Mucosa of gallbladder (tissue), 1 donor: Measurements from ENCODE around the gene IL1R2. TPM values are rescaled to one million over a fixed set of nuclear protein-coding genes. Genes with fewer than 3 reads are reported as not detected.

Experiments used
- DNase-seq: peaks from one replicate; pipeline ENCODE4 v3.0.0-alpha.2; 2020; ENCODE audit warnings: low spot score
- total RNA-seq: library from RNA; stranded (reverse); gene quantifications from one replicate; pipeline ENCODE4 v1.2.1, GENCODE V29; 2021
- donor health status: DM: no; HTN: no; CAD: no.

IL1R2 gene
- total RNA-seq, 1 donor from 2014 or later, result 2.3 TPM

DNA sequence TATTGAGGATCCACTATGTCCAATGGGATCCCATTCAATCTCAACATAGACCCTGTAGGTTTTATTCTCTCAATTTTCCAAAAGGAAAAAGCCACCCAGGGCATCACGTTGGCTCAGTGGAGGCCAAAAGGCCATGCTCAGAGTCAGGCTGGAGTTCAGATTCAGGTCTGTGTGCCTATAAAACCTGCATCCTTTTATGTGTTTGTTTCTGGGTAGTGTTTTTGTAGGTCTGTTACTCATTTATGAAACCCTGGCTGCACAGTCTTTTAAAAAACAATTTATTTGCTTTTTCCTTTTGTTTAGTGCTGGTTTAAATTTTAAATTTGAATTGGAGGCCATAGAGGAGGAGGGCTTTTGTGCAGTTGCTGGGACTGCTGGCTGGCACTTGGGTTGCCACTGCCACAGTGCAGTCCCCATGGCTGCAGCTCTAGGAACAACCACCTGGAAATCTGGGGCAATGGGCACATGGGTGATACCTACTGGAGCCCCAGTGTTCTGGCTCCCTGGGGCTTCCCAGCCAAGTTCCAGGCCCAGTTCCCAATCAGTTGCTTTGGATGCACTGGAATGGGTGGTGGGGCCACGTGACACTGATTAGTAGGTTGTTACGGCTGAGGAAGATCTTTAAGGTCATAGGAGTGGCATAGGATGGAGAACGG lies 31.3 kb downstream of the IL1R2 start:
- no peak for DNase-seq

- no peak for DNase-seq
Measured at GRCh38 chr2:102024410-102024809, 32.6 kb downstream of the IL1R2 start.

DNA sequence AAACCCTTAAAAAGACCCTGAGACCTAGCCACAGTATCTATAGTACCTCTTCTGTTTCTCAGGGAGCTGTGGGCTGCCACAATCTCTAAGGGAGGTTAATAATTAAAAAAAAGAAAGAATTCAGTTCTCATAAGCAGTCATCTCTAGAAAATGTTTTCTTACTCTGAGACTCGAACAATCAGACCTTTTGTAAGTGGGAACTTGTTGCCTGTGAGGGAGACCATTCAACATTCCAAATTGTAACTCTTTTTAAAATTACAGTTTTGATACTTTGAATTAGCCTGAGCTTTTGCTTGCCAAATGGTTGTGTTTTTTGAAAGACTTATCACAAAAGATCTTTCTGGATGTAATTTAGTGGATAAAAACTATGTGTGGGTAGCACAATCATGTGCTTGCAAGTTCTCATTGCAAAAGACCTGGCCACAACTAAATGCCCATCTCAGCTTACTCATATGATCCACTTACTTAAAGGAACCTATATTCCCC lies 33.3 kb downstream of the IL1R2 start:
- no peak for DNase-seq

GRCh38 chr2:102025583-102026267 lies 34.0 kb downstream of the IL1R2 start:
- DNase-seq, result no peak

DNA sequence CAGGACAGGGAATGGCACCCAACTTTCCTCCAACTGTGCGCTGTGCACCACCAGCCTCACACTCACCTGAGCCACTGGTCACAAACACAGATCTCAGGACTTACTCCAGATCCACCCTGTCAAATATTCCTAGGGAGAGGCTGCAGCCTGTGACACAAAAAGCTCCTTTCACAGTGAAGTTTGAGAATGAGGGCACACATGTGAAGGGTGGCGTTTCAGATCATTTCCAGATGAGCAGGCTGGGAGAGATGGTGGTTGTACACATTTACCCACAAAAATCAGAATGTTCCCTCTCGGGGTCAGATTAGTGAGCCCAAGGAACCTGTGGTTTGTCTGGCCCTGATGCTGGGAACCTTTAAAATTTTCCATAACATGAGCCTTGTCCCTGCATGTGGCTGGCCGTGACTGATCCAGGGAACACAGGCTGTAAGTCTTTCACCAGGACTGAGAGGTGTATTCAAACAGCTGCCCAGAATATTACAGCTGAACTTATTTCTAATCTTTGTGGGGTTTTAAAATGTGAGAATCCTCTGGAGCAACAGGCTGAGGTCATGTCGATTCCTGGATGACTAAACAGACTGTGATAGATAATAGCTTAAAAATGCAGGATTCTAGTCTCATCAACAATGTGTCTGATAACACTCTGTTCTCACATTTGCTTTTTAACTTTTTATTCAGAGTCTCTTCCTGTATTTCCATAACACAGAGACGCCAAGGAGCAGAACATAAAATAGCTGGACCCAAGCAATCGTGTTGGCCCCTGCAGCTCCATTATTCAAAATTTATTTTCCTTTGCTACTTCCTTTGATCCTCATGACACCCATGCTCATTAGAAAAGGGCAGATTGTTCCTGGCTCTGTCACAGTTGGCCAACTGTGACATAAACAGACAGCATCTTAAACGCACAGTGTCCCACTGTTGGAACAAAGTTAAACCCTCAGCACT lies 35.5 kb downstream of the IL1R2 start:
- DNase-seq, result no peak

DNA sequence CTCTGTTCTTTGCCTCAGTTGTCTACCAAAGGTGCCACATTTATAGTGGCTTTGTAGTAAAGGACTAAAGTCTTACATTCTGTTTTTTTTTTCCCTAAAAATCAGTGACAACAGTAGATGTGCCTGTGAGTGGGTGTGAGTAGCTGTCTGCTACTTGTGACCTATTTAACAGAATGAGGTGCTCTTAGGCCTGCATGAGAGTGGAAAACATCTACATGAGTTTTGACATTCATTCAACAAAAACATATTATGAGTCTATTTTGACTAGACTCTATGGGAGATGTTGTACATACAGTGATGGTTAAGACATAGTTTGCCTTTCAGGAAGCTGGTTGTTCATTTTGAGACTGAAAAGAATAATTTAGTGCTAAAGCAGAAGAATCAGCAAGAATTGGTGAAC lies 36.7 kb downstream of the IL1R2 start:
- no peak for DNase-seq

GRCh38 chr2:102029405-102029804 lies 37.6 kb downstream of the IL1R2 start:
- DNase-seq, result no peak

DNA sequence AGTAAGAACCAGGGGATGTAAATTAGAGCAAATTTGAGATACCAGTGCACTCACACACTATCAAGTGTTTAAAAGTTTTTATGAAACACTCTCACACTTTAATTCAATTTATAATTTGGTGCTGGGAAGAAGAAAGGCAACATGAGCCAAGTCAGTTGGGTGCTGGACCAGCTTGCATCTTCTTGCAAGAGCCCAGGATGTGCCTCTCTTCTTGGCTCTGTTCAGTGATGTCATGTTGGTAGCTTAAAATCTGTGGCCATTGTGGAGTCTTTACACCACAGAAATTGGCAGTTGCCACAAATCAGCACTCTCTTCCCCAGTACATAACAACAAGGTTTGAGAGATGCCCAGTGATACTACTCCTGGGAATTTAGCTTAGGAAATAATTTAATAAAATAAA lies 38.2 kb downstream of the IL1R2 start:
- DNase-seq, result no peak

DNA sequence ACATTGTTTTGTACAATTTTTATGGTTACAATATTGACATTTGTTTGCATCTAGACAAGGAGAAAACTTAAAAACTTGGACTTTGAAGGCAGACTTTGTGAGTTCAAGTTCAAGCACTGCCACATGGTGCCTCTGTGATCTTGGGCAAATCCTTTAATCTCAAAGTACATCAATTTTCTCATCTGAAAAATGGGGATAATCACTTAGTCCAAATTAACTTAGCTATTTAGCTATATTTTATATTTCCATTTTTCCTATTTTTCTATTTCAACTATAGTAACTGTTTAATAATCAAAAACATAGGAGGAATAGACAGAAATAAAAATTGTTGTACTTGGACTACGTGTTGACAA lies 38.7 kb downstream of the IL1R2 start:
- DNase-seq, result no peak

- no peak for DNase-seq
Measured at GRCh38 chr2:102030855-102031527, 39.2 kb downstream of the IL1R2 start.

DNA sequence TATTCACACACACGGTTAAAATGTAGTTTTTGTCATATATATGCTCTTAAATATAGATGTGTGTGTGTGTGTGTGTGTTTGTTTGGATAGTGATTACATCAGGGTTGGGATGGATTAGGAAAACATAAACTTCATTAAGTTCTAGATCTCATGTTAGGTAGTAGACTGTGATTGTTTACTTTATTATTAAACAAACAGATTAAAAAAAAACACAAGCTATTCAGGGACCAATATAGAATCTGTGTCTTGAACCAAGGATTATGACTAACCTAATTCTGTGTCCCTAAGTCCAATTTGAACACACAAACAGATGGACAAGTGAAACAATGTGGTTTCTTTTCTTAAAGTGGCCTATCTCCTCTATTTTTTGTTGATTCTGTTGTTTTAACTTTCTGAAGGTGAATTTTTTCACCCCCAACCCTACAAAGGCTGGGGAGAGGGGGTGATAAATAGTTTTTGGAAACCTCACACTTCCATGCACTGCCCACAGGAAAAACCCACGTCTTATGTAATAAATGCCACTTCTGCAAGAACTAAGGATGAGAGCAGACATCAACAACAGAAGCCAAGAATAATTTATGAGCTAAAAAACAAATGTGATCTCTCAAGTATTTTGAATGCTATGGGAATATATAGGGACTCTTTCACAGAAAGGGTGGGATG lies 40.7 kb downstream of the IL1R2 start:
- no peak for DNase-seq

DNA sequence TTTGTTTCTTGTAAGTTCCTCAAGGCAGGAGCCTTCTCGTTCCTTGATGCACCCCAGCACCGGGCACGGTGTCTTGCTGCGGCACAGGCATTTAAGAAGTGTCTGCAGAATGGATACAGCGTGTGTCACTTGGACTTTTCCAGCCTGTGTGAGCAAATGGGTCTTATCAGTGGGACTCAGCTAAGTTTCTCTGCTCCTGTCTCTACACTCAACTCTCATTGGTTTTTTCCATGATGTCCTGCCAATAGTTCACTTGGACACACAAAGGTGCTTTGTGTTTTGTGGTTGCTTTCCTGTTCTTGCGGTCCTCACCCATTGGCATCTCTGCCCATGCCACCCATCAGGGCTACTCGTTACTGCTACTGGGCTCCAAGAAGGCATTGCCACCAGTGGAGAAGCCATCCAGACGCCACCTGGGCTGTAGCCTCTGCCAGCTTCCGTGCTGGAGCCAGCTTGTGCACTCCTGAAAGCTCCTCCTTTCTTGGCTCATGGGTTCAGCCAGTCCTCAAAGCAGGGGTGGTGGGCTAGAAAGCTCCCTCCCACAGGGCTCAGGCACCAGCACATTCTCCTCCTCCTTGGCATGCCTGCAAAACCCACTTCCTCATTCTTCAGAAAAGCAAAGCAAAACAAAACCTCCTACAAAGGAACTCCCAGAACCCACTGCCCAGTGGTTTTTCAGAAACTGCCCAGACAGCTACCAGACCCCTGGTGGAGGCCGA lies 41.4 kb downstream of the IL1R2 start:
- DNase-seq, result peak; percentile 71

- no peak for DNase-seq
Measured at GRCh38 chr2:102033750-102034682, 42.3 kb downstream of the IL1R2 start.

DNA sequence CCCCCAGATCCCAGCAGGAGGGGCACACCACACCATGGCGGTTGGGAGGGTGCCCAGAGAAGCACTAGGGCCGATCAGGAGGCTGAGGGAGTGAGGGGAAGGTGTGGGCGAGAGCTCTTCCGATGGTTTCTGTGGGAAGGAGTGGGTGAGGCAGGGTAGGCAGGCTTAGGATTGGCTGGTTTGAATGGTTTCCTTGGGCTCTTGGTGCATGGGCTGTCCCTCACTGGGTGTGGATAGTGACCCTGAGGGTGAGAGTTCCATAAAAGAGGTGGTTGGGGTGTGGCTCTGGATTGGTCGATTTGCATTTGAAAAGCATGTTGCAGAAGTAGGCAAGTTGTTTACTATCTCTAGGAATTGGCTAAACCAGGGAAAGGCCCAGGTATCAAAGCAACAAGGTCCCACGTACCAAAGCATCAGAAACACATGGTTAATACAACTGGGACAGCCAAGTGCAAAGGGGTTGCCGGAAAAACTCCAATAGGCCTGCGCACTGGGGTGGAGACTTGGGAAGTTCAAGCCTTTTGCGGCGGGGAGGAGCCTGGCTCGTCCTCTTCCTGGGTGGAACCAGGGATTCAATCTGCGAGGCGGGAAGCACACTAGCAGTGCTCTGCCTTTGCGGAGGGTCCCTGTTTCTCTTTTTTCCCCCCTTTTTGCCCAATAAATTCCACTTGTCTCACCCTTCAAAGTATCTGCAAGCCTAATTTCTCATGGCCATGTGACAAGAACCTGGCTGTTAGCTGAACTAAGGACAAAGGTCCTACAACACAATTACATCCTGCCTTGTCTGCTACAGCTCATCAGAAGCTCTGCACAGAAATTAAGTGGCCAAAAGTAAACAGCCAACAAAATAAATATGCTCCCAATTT lies 43.2 kb downstream of the IL1R2 start:
- no peak for DNase-seq

DNA sequence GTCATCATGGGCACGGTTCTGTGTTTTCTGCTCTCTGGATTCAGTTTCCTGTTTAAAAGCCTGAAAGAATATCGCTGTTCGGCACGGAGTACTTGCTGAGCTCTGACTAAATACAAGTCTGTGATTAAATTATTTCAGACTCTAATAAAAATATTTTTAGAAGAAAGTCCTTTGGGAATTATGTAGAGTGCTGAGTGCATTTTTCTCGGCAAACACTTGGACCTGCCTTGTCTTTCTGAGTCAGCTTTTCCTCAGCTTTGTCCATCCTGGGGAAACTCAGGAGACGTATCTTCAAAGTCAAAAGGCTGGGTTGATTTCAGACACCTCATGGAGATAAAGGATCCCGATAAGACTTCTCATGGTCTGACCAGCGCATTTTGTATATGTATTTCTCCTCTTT lies 45.9 kb downstream of the IL1R2 start:
- DNase-seq, result no peak

- DNase-seq, result no peak
Measured at GRCh38 chr2:102040229-102040628, 48.5 kb downstream of the IL1R2 start.

GRCh38 chr2:102041351-102041750 lies 49.6 kb downstream of the IL1R2 start:
- peak; percentile 56 for DNase-seq
